Measurements from ENCODE around the gene CTIF.

CTIF gene

GRCh38 chr18:48893608-48894600 is 355.1 kb downstream of the CTIF start:
- no peak overlapping the region for H3K27ac ChIP-seq
- no peak for TF ChIP-seq ZFX (IDR thresholded peaks at IDR 0.05; ENCODE audit: borderline replicate concordance)
- TF ChIP-seq CTCF (IDR thresholded peaks at IDR 0.05), result no peak

GRCh38 chr18:48894799-48895346 is 356.0 kb downstream of the CTIF start:
- no peak overlapping the region for H3K27ac ChIP-seq
- TF ChIP-seq CTCF (IDR thresholded peaks at IDR 0.05) (no peak), ZFX (IDR thresholded peaks at IDR 0.05; ENCODE audit: borderline replicate concordance) (no peak)

- H3K27ac ChIP-seq, result no peak overlapping the region
- no peak for TF ChIP-seq CTCF (IDR thresholded peaks at IDR 0.05)
- TF ChIP-seq ZFX (IDR thresholded peaks at IDR 0.05; ENCODE audit: borderline replicate concordance), result no peak
These were observed 357.6 kb downstream of the CTIF start for GRCh38 chr18:48896326-48896874.

- TF ChIP-seq CTCF (IDR thresholded peaks at IDR 0.05) (no peak), ZFX (IDR thresholded peaks at IDR 0.05; ENCODE audit: borderline replicate concordance) (no peak)
- no peak overlapping the region for H3K27ac ChIP-seq
These were observed 358.2 kb downstream of the CTIF start for GRCh38 chr18:48896875-48897511.

- no peak for TF ChIP-seq CTCF (IDR thresholded peaks at IDR 0.05)
- no peak for TF ChIP-seq ZFX (IDR thresholded peaks at IDR 0.05; ENCODE audit: borderline replicate concordance)
- H3K27ac ChIP-seq, result no peak overlapping the region
These were observed 358.7 kb downstream of the CTIF start for GRCh38 chr18:48897531-48897930.

GRCh38 chr18:48898521-48898920 is 359.7 kb downstream of the CTIF start:
- TF ChIP-seq ZFX (IDR thresholded peaks at IDR 0.05; ENCODE audit: borderline replicate concordance), result no peak
- no peak for TF ChIP-seq CTCF (IDR thresholded peaks at IDR 0.05)
- no peak overlapping the region for H3K27ac ChIP-seq

All from 22Rv1 (cell line).